GM19099 (cell line): Measurements from ENCODE around the gene TMEM184B.

ENCODE experiments used
- POLR2A ChIP-seq: IDR thresholded peaks from 3 replicates; pipeline ENCODE4 v1.6.1; 2011; ENCODE audit warnings: low read depth; ENCODE audit not compliant: insufficient read length; ENCODE audit errors: extremely low read depth

The TMEM184B gene

GRCh38 chr22:38270091-38270992, 2.5 kb downstream of the TMEM184B start:
- no peak for TF ChIP-seq POLR2A

- TF ChIP-seq POLR2A, result no peak
Observed at GRCh38 chr22:38269466-38269865, 3.3 kb downstream of the TMEM184B start.

GRCh38 chr22:38267086-38267485, 5.7 kb downstream of the TMEM184B start:
- TF ChIP-seq POLR2A, result no peak

GRCh38 chr22:38266120-38266519, 6.7 kb downstream of the TMEM184B start:
- TF ChIP-seq POLR2A, result no peak

GRCh38 chr22:38264322-38264843, 8.4 kb downstream of the TMEM184B start:
- no peak for TF ChIP-seq POLR2A

GRCh38 chr22:38262051-38262795, 10.6 kb downstream of the TMEM184B start:
- no peak for TF ChIP-seq POLR2A

- no peak for TF ChIP-seq POLR2A
Observed at GRCh38 chr22:38260761-38261681, 11.8 kb downstream of the TMEM184B start.

DNA sequence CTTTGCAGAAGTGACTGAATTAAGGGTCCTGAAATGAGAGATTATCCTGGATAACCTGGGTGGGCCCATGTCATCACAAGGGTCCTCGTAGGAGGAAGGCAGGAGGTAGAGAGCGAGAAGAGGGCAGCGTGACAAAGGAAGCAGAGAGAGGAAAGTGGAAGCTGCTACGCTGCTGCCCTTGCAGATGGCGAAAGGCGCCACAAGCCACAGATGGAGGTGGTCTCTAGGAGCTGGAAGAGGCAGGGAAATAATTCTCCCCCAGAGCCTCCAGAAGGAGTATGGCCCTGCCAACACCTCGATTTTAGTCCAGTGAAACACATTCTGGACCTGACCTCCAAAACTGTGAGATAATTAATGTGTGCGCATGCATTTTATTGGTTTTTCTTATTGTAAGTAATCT, 13.4 kb downstream of the TMEM184B start:
- no peak for TF ChIP-seq POLR2A

- no peak for TF ChIP-seq POLR2A
Observed at GRCh38 chr22:38258895-38259294, 13.9 kb downstream of the TMEM184B start.

DNA sequence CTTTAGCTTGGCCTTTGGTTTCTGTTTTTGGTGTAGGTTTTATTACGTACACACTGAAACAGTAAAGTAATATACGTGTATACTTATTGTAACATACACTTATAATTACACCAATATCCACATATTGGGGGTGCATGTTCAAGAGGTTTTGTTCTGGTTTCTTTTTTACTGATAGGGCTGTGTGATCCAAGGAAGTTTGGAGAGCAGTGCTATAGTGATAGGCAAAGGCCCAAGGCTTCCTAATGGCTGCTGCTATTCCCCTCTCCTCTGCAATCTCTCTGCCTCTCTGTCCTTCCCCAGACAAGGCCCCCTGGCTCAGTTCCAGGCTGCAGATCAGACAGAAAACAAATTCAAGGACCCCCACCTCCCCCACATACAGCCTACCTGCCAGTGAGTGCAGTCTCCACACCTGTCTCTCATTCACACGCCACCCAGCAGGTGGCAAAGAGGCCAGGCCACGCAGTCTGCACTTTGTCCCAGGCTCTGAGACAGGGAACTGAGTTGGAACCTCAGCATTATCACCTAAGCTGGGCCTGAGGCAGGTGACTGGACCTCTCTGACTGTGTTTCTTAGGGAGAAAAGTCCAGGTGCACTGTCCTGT, 15.1 kb downstream of the TMEM184B start:
- no peak for TF ChIP-seq POLR2A

GRCh38 chr22:38257181-38257580, 15.6 kb downstream of the TMEM184B start:
- no peak for TF ChIP-seq POLR2A

DNA sequence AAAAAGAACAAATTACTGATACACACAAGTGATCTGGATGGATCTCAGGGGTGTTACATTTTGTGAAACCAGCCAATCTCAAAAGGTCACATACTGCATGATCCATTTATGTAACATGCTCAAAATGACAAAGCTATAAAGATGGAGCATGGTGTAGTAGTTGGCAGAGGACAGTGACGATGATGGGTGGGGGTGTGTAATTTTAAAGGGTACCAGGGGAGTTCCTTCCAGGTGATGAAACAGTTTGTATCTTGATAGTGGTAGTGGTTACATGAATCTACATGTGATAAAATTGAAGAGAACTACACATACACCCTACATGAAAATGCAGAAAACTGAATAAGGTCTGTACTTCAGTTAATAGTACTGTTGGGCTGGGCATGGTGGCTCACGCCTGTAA, 17.1 kb downstream of the TMEM184B start:
- TF ChIP-seq POLR2A, result no peak

GRCh38 chr22:38251341-38251692, 21.5 kb downstream of the TMEM184B start:
- no peak for TF ChIP-seq POLR2A

GRCh38 chr22:38250643-38251340, 22.0 kb downstream of the TMEM184B start:
- TF ChIP-seq POLR2A, result no peak
